ENCODE results near the gene STXBP2.
A peak's percentile ranks its signal among the peaks of the same experiment; 100 is the strongest.

STXBP2 gene

DNA sequence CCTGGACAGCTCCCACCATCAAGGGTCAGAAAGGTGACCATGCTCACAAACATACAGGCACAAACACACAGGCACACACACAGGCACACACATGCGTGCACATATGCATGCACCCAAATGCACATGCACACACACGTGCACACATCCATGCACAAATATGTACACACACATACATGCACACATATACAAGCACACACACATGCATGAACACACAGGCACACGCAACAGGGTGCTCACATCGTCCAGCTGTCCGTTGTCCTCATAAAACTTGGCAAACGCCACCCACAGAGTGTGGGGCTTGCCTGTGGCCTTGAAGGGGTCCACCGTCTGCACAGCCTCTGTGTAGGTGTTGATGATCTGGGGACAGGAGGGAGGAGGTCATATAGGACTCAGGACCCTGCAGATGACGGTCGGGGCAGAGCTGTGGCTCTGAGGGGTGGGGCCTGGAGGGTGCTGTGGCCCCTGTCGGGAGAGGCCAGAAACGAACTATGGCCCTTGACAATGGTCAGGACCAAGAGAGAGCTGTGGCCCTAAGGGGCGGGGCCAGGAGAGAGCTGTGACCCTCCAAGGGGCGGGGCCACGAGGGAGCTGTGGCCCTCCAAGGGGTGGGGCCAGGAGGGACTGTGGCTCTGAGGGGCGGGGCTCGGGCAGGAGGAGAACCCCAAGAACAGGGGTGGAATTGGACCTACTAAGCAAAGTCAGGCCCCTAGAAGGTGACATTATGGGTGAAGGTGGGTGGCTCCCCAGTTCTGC lies 13.8 kb upstream of the STXBP2 start:
- Histone ChIP-seq H3K4me1 (ENCODE audit: control insufficient read depth, insufficient read depth, low read length) (no peaks in the 10 kb centered on the region; the same call in 1 of the 2 replicates), H3K27ac (ENCODE audit: extremely low read depth, low read depth, low read length) (no peak overlapping the region), H3K36me3 (ENCODE audit: control insufficient read depth in 2 of 2, insufficient read depth in 1 of 2, low read length in 2 of 2) (peaks cover 0 to 89% of the 10 kb centered on the region in 2 experiments; a peak in 2 of 3 replicates), H3K9me3 (ENCODE audit: control insufficient read depth, insufficient read depth, low read depth, low read length) (no peaks in the 10 kb centered on the region), H3K4me3 (ENCODE audit: low read depth, low read length) (no peak overlapping the region)
- CTCF ChIA-PET, result interaction anchor here (0.6 to 1.7 kb wide), 2 partner anchors 22 to 54 kb away, joined by 3 to 7 read pairs; no protein-coding TSS in a partner anchor
- TF ChIP-seq MYNN (tag by site-specific recombination; IDR thresholded peaks at IDR 0.05; ENCODE audit: borderline replicate concordance) (no peak), ZNF202 (tag by site-specific recombination; IDR thresholded peaks at IDR 0.05; ENCODE audit: borderline replicate concordance) (no peak), ZFHX2 (tag by site-specific recombination; conservative IDR thresholded peaks at IDR 0.05) (no peak), SCRT2 (tag by site-specific recombination; IDR thresholded peaks at IDR 0.05) (peak; percentile 52; the same call in 1 of the 2 replicates), SP2 (tag by site-specific recombination; IDR thresholded peaks at IDR 0.05) (peak; percentile 54), ZBTB8A (tag by site-specific recombination; IDR thresholded peaks at IDR 0.05) (peak; percentile 67; the same call in 1 of the 2 replicates), ZNF121 (tag by site-specific recombination; IDR thresholded peaks at IDR 0.05) (no peak), KLF9 (tag by site-specific recombination; IDR thresholded peaks at IDR 0.05; ENCODE audit: low read depth) (0 out of 2 replicates have a peak, but pooled peaks have one; percentile 15), ZBTB26 (tag by site-specific recombination; optimal IDR thresholded peaks at IDR 0.05) (peak; percentile 23), ZBTB11 (tag by site-specific recombination; conservative IDR thresholded peaks at IDR 0.05; ENCODE audit: low read depth) (no peak), ZNF837 (tag by site-specific recombination; IDR thresholded peaks at IDR 0.05) (no peak), SP3 (tag by site-specific recombination; IDR thresholded peaks at IDR 0.05) (0 out of 2 replicates have a peak, but pooled peaks have one; percentile 11), ZNF596 (tag by site-specific recombination; IDR thresholded peaks at IDR 0.05) (no peak), ZBTB1 (tag by site-specific recombination; IDR thresholded peaks at IDR 0.05) (no peak)
- TF ChIP-seq, protein P1, sequence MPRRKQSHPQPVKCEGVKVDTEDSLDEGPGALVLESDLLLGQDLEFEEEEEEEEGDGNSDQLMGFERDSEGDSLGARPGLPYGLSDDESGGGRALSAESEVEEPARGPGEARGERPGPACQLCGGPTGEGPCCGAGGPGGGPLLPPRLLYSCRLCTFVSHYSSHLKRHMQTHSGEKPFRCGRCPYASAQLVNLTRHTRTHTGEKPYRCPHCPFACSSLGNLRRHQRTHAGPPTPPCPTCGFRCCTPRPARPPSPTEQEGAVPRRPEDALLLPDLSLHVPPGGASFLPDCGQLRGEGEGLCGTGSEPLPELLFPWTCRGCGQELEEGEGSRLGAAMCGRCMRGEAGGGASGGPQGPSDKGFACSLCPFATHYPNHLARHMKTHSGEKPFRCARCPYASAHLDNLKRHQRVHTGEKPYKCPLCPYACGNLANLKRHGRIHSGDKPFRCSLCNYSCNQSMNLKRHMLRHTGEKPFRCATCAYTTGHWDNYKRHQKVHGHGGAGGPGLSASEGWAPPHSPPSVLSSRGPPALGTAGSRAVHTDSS (tag by site-specific recombination; IDR thresholded peaks at IDR 0.05), result no peak
- TF ChIP-seq, protein P2, sequence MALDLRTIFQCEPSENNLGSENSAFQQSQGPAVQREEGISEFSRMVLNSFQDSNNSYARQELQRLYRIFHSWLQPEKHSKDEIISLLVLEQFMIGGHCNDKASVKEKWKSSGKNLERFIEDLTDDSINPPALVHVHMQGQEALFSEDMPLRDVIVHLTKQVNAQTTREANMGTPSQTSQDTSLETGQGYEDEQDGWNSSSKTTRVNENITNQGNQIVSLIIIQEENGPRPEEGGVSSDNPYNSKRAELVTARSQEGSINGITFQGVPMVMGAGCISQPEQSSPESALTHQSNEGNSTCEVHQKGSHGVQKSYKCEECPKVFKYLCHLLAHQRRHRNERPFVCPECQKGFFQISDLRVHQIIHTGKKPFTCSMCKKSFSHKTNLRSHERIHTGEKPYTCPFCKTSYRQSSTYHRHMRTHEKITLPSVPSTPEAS (tag by site-specific recombination; IDR thresholded peaks at IDR 0.05), result peak; percentile 62; the same call in 1 of the 2 replicates
- POLR2A ChIA-PET, result interaction anchor here (0.9 to 1.8 kb wide), 2 partner anchors 14 to 17 kb away, joined by 4 to 6 read pairs; partner anchors contain the start of gene STXBP2
